Glutamatergic neuron (in vitro differentiated cells): ENCODE measurements around the gene MDK. TPM values are rescaled to one million over a fixed set of nuclear protein-coding genes. Genes with fewer than 3 reads are reported as not detected.
"Not testable (repeated sequence)": the region's sequence is repeated elsewhere in the genome, so short reads cannot be mapped to it uniquely, and the experiment has no call there.

Experiments used
- DNase-seq: peaks from one replicate; pipeline ENCODE4 v3.0.0; 2022
- H3K27ac Mint-ChIP-seq: one replicate; pipeline ENCODE4 v1.8.0; 2020; ENCODE audit warnings: mild to moderate bottlenecking, mixed read lengths, inconsistent platforms; ENCODE audit not compliant: unreplicated experiment
- H3K27me3 Mint-ChIP-seq: one replicate; pipeline ENCODE4 v1.8.0; 2020; ENCODE audit warnings: mild to moderate bottlenecking, moderate library complexity, mixed read lengths, inconsistent platforms; ENCODE audit not compliant: unreplicated experiment
- H3K36me3 Mint-ChIP-seq: one replicate; pipeline ENCODE4 v1.8.0; 2020; ENCODE audit warnings: mild to moderate bottlenecking, mixed read lengths, inconsistent platforms; ENCODE audit not compliant: unreplicated experiment
- H3K4me1 Mint-ChIP-seq: one replicate; pipeline ENCODE4 v1.8.0; 2020; ENCODE audit warnings: mild to moderate bottlenecking, low read depth, mixed read lengths, inconsistent platforms; ENCODE audit not compliant: unreplicated experiment
- H3K4me3 Mint-ChIP-seq: one replicate; pipeline ENCODE4 v1.8.0; 2020; ENCODE audit warnings: mild to moderate bottlenecking, mixed read lengths, inconsistent platforms; ENCODE audit not compliant: unreplicated experiment
- H3K9me3 Mint-ChIP-seq: one replicate; pipeline ENCODE4 v1.8.0; 2020; ENCODE audit warnings: mild to moderate bottlenecking, moderate library complexity, mixed read lengths, inconsistent platforms; ENCODE audit not compliant: unreplicated experiment
- total RNA-seq: library from RNA; stranded (reverse); fragmentation: NEBNext Ultra II Directional; extraction: Animal tissue kit (Norgen Biotek cat#: 25700); gene quantifications from one replicate; pipeline ENCODE4 v1.2.1, GENCODE V29; 2021; ENCODE audit not compliant: unreplicated experiment
- TF ChIP-seq, protein P1 (sequence below): fragments of 200-600 bp; sonication (generic); IDR thresholded peaks from one replicate; pipeline ENCODE4 v1.5.0; 2021; ENCODE audit not compliant: partially characterized antibody, unreplicated experiment

The MDK gene
- total RNA-seq, 1 donor from 2014 or later: 846 TPM

- peak overlapping the region; percentile 46 for H3K4me3 Mint-ChIP-seq
- TF ChIP-seq, protein P1, sequence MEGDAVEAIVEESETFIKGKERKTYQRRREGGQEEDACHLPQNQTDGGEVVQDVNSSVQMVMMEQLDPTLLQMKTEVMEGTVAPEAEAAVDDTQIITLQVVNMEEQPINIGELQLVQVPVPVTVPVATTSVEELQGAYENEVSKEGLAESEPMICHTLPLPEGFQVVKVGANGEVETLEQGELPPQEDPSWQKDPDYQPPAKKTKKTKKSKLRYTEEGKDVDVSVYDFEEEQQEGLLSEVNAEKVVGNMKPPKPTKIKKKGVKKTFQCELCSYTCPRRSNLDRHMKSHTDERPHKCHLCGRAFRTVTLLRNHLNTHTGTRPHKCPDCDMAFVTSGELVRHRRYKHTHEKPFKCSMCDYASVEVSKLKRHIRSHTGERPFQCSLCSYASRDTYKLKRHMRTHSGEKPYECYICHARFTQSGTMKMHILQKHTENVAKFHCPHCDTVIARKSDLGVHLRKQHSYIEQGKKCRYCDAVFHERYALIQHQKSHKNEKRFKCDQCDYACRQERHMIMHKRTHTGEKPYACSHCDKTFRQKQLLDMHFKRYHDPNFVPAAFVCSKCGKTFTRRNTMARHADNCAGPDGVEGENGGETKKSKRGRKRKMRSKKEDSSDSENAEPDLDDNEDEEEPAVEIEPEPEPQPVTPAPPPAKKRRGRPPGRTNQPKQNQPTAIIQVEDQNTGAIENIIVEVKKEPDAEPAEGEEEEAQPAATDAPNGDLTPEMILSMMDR: peak; percentile 94
- H3K9me3 Mint-ChIP-seq: peaks cover 15% of the 10 kb centered on the region
- H3K27ac Mint-ChIP-seq: peak overlapping the region; percentile 79
- peaks cover 15% of the 10 kb centered on the region for H3K27me3 Mint-ChIP-seq
- peak; percentile 86 for DNase-seq
- H3K4me1 Mint-ChIP-seq: peaks cover 36% of the 10 kb centered on the region
- no peaks in the 10 kb centered on the region for H3K36me3 Mint-ChIP-seq
Observed at GRCh38 chr11:46367244-46367915, 14.1 kb upstream of the MDK start.

- H3K27ac Mint-ChIP-seq: peak overlapping the region; percentile 26
- no peak overlapping the region for H3K4me3 Mint-ChIP-seq
- peaks cover 16% of the 10 kb centered on the region for H3K27me3 Mint-ChIP-seq
- H3K9me3 Mint-ChIP-seq: peaks cover 14% of the 10 kb centered on the region
- H3K4me1 Mint-ChIP-seq: peaks cover 34% of the 10 kb centered on the region
- no peaks in the 10 kb centered on the region for H3K36me3 Mint-ChIP-seq
- TF ChIP-seq, protein P1: peak; percentile 32
- no peak for DNase-seq
Observed at GRCh38 chr11:46367916-46368267, 13.6 kb upstream of the MDK start.

GRCh38 chr11:46369458-46370152, 11.9 kb upstream of the MDK start:
- Mint-ChIP-seq H3K27ac (peak overlapping the region; percentile 52), H3K36me3 (no peaks in the 10 kb centered on the region), H3K27me3 (peaks cover 22% of the 10 kb centered on the region)

DNA sequence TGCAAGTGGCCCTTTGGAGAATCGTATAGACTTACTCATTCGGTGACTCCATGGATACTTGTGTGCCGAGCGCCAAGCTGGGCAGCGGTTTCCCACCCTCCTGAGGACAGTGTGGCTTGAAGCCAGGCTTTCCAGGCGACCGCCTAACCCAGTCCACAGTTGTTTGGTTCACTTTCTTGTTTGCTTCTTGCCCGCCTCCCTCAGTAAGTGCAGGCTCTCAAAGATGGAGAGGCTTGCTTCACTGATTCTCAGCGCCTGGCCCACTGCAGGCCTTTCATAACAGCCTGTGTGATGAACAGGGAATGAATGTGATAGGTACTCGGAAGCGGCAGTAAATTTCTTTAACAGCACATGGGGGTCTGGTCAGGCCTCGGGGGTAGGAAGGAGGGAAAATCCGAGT, 11.2 kb upstream of the MDK start:
- H3K27me3 Mint-ChIP-seq: peaks cover 22% of the 10 kb centered on the region
- no peaks in the 10 kb centered on the region for H3K36me3 Mint-ChIP-seq
- H3K9me3 Mint-ChIP-seq: peaks cover 18% of the 10 kb centered on the region
- no peak for DNase-seq
- peaks cover 24% of the 10 kb centered on the region for H3K4me1 Mint-ChIP-seq
- H3K27ac Mint-ChIP-seq: peak overlapping the region; percentile 76
- TF ChIP-seq, protein P1: no peak
- no peak overlapping the region for H3K4me3 Mint-ChIP-seq

More at GRCh38 chr11:46369458-46370152, 11.9 kb upstream of the MDK start:
- Mint-ChIP-seq H3K4me3 (peak overlapping the region; percentile 20), H3K9me3 (peaks cover 18% of the 10 kb centered on the region), H3K4me1 (peaks cover 29% of the 10 kb centered on the region)
- TF ChIP-seq, protein P1: peak; percentile 96
- peak; percentile 88 for DNase-seq

- H3K27ac Mint-ChIP-seq, H3K36me3 Mint-ChIP-seq, H3K4me3 Mint-ChIP-seq, DNase-seq: not testable (repeated sequence)
- Mint-ChIP-seq H3K27me3 (peaks cover 20% of the 10 kb centered on the region), H3K9me3 (peaks cover 18% of the 10 kb centered on the region), H3K4me1 (peaks cover 24% of the 10 kb centered on the region)
Observed at GRCh38 chr11:46371262-46371661, 10.2 kb upstream of the MDK start.
